ENCODE data around the gene MAP1LC3B. TPM values are rescaled to one million over a fixed set of nuclear protein-coding genes. Genes with fewer than 3 reads are reported as not detected.

The MAP1LC3B gene
- total and polyA plus RNA-seq, 2 of the 8 experiments (the other 6 are each of a cell fraction or from before 2014, with no cell fraction given): 29.5 to 48.5 TPM

GRCh38 chr16:87366930-87367329, 25.2 kb upstream of the MAP1LC3B start:
- DNase-seq (ENCODE audit: low read depth in 1 of 2, low spot score in 2 of 2) (no peak), FAIRE-seq (no peak)
- H3K27ac ChIP-seq (ENCODE audit: low read depth, low read length): no peak overlapping the region
- no peak overlapping the region for H2BK5ac ChIP-seq (ENCODE audit: low read depth, low read length)
- H4K20me1 ChIP-seq (replicated peaks in 1 of 2; ENCODE audit: control insufficient read depth in 1 of 2, insufficient read depth in 2 of 2, low read length in 2 of 2): peaks cover 4 to 17% of the 10 kb centered on the region in 2 experiments
- H2BK120ac ChIP-seq (replicated peaks; ENCODE audit: low read depth, low read length): no peak overlapping the region
- no peak overlapping the region for H3K4me2 ChIP-seq (ENCODE audit: insufficient read depth in 1 of 2, low read depth in 2 of 2, low read length in 2 of 2)
- no peak overlapping the region for H4K91ac ChIP-seq (replicated peaks; ENCODE audit: insufficient read length, low read length)
- no peak overlapping the region for H3K18ac ChIP-seq (ENCODE audit: extremely low read depth, low read length)
- no peak overlapping the region for H3K23ac ChIP-seq (ENCODE audit: insufficient read length)
- H3K4ac ChIP-seq (replicated peaks; ENCODE audit: insufficient read length, low read depth, low read length): no peak overlapping the region
- H4K5ac ChIP-seq (ENCODE audit: insufficient read length, low read depth, low read length): no peak overlapping the region
- no peaks in the 10 kb centered on the region for H3K27me3 ChIP-seq (replicated peaks in 1 of 4; ENCODE audit: control insufficient read depth in 3 of 4, extremely low read depth in 1 of 4, insufficient read depth in 3 of 4, low read length in 3 of 4)
- H2AK5ac ChIP-seq (ENCODE audit: low read depth, low read length): no peak overlapping the region
- no peak for TF ChIP-seq YY1 (IDR thresholded peaks at IDR 0.05; ENCODE audit: low read depth, low read length)
- CTCF ChIA-PET (ENCODE audit: partially characterized antibody): interaction anchor here (1.0 to 1.5 kb wide), 2 partner anchors 19 to 27 kb away, joined by 3 read pairs; no protein-coding TSS in a partner anchor
- no peak overlapping the region for H2AFZ ChIP-seq (ENCODE audit: low read length)
- H4K8ac ChIP-seq (ENCODE audit: extremely low read depth, insufficient read depth, low read length): no peak overlapping the region
- H3K14ac ChIP-seq (ENCODE audit: insufficient read length): no peak overlapping the region
- H3K56ac ChIP-seq (replicated peaks; ENCODE audit: insufficient read length, low read depth, low read length): no peak overlapping the region
- peaks cover 0 to 2% (median 0%) of the 10 kb centered on the region in 4 experiments; a peak in 1 of 8 replicates for H3K36me3 ChIP-seq (ENCODE audit: control insufficient read depth in 2 of 4, insufficient read depth in 4 of 4, low read length in 3 of 4)
- no peak overlapping the region for H2BK20ac ChIP-seq (ENCODE audit: low read length)
- peaks cover 0 to 12% (median 0%) of the 10 kb centered on the region in 4 experiments; a peak in 3 of 7 replicates for H3K4me1 ChIP-seq (replicated peaks in 1 of 4; ENCODE audit: control insufficient read depth in 3 of 4, insufficient read depth in 4 of 4, low read length in 3 of 4)
- no peak overlapping the region for H2BK12ac ChIP-seq (ENCODE audit: low read depth, low read length)
- H3K4me3 ChIP-seq (ENCODE audit: extremely low read depth in 1 of 4, insufficient read depth in 2 of 4, low read depth in 3 of 4, low read length in 4 of 4): no peak overlapping the region
- peaks cover 0 to 28% of the 10 kb centered on the region in 2 experiments; a peak in 1 of 4 replicates for H3K79me2 ChIP-seq (ENCODE audit: control insufficient read depth in 1 of 2, insufficient read depth in 2 of 2, low read length in 2 of 2)
- H3K23me2 ChIP-seq (ENCODE audit: low read depth, low read length): no peaks in the 10 kb centered on the region
- no peaks in the 10 kb centered on the region for H3K9me3 ChIP-seq (ENCODE audit: insufficient read depth in 2 of 2, low read depth in 1 of 2, low read length in 1 of 2)
- H3K79me1 ChIP-seq (ENCODE audit: low read depth, low read length): peaks cover 9% of the 10 kb centered on the region
- no peak overlapping the region for H2BK15ac ChIP-seq (ENCODE audit: low read length)
- POLR2A ChIA-PET (ENCODE audit: partially characterized antibody): no interaction called here
- WGBS, 2 experiments (ENCODE audit: extremely low coverage in 1 of 2, insufficient coverage in 1 of 2, insufficient read length in 1 of 2, insufficient replicate concordance in 2 of 2, low coverage in 1 of 2, low lambda C conversion rate in 2 of 2, missing lambda C conversion rate in 1 of 2): 92% methylated on average over 1 of the region's 1 CpG; no CpG with 5 or more reads in 1 of the 2 experiments
- H3K9ac ChIP-seq (replicated peaks in 1 of 4; ENCODE audit: extremely low read depth in 1 of 4, low read depth in 3 of 4, low read length in 3 of 4): no peak overlapping the region
